DND-41 (cell line): ENCODE measurements around the gene VSIG8.

Source experiments
- CTCF ChIP-seq: IDR thresholded peaks from 2 replicates; pipeline ENCODE4 v1.5.1; 2012; ENCODE audit warnings: borderline replicate concordance, low read length, moderate library complexity, mild to moderate bottlenecking; ENCODE audit not compliant: poor library complexity, severe bottlenecking; ENCODE audit errors: extremely low read depth
- EZH2 ChIP-seq: IDR thresholded peaks from 3 replicates; pipeline ENCODE4 v1.6.1; 2012; ENCODE audit warnings: borderline replicate concordance, low read depth, mild to moderate bottlenecking, moderate library complexity, low read length, inconsistent platforms; ENCODE audit not compliant: severe bottlenecking

- TF ChIP-seq CTCF (no peak), EZH2 (no peak)
Measured at GRCh38 chr1:159823406-159823805, 39.1 kb downstream of the VSIG8 start.
